Fibroblast of the aortic adventitia (primary cell): ENCODE data around the gene VPS41. TPM values are rescaled to one million over a fixed set of nuclear protein-coding genes. Genes with fewer than 3 reads are reported as not detected.
"Not testable (repeated sequence)": the region's sequence is repeated elsewhere in the genome, so short reads cannot be mapped to it uniquely, and the experiment has no call there.

Source experiments
- DNase-seq: peaks from one replicate; pipeline ENCODE4 v3.0.0-alpha.2; 2010; ENCODE audit warnings: low read depth
- H3K4me3 ChIP-seq: 2 replicates; pipeline ENCODE4 v1.5.1; 2011; ENCODE audit warnings: low read depth, mild to moderate bottlenecking, control low read depth, low read length, moderate library complexity
- CTCF ChIP-seq: IDR thresholded peaks from 2 replicates; pipeline ENCODE4 v1.5.1; 2011; ENCODE audit warnings: mild to moderate bottlenecking, low read length, control low read depth, inconsistent platforms; ENCODE audit not compliant: insufficient read depth
- total RNA-seq: library from RNA; depleted of rRNA; stranded (reverse); fragments of >200 nt; gene quantifications from 2 replicates; pipeline ENCODE4 v1.2.3, GENCODE V29; 2012; ENCODE audit warnings: low replicate concordance

The VPS41 gene
- total RNA-seq, 1 donor = 58.0 TPM

GRCh38 chr7:38863601-38864291, 45.2 kb downstream of the VPS41 start:
- no peak for TF ChIP-seq CTCF
- DNase-seq = no peak
- H3K4me3 ChIP-seq = no peak overlapping the region

GRCh38 chr7:38862666-38863065, 46.3 kb downstream of the VPS41 start:
- DNase-seq = no peak
- TF ChIP-seq CTCF = no peak
- no peak overlapping the region for H3K4me3 ChIP-seq

- no peak overlapping the region for H3K4me3 ChIP-seq
- no peak for TF ChIP-seq CTCF
- DNase-seq = no peak
Measured at GRCh38 chr7:38858259-38858884, 50.6 kb downstream of the VPS41 start.

- no peak for TF ChIP-seq CTCF
- H3K4me3 ChIP-seq = no peak overlapping the region
- DNase-seq = no peak
Measured at GRCh38 chr7:38855867-38856266, 53.1 kb downstream of the VPS41 start.

GRCh38 chr7:38855386-38855785, 53.6 kb downstream of the VPS41 start:
- no peak for TF ChIP-seq CTCF
- H3K4me3 ChIP-seq = no peak overlapping the region
- DNase-seq = no peak

GRCh38 chr7:38854947-38855346, 54.0 kb downstream of the VPS41 start:
- H3K4me3 ChIP-seq, DNase-seq: not testable (repeated sequence)

- no peak for TF ChIP-seq CTCF
- no peak overlapping the region for H3K4me3 ChIP-seq
- no peak for DNase-seq
Measured at GRCh38 chr7:38851321-38851720, 57.7 kb downstream of the VPS41 start.
